Measurements from ENCODE around the gene TGM3.

DNA sequence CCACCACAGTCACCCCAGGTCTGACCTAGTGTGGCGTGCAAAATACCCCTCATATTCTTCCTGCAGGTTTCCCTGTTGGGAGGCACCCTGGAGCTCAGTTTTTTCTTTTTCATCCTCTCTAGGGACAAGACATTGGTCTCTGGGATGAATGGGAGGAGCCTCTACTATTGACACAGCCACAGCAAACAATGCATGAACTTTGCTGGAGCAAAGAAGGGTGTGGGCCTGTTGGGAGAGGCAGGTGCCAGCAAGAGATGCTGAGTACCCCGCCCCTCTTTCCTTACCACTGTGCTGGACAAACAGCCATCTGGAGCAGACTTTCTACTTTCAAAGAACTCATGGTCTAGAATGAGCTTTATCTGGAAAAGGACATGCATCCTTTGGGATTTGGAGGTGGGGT is 10.1 kb downstream of the TGM3 start:
- no peak for TF ChIP-seq ZNF341 (tag by site-specific recombination; IDR thresholded peaks at IDR 0.05; ENCODE audit: low read depth)
- TF ChIP-seq, protein P1, sequence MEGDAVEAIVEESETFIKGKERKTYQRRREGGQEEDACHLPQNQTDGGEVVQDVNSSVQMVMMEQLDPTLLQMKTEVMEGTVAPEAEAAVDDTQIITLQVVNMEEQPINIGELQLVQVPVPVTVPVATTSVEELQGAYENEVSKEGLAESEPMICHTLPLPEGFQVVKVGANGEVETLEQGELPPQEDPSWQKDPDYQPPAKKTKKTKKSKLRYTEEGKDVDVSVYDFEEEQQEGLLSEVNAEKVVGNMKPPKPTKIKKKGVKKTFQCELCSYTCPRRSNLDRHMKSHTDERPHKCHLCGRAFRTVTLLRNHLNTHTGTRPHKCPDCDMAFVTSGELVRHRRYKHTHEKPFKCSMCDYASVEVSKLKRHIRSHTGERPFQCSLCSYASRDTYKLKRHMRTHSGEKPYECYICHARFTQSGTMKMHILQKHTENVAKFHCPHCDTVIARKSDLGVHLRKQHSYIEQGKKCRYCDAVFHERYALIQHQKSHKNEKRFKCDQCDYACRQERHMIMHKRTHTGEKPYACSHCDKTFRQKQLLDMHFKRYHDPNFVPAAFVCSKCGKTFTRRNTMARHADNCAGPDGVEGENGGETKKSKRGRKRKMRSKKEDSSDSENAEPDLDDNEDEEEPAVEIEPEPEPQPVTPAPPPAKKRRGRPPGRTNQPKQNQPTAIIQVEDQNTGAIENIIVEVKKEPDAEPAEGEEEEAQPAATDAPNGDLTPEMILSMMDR (tag by site-specific recombination; IDR thresholded peaks at IDR 0.05) = no peak
- no peak for TF ChIP-seq ZNF274 (IDR thresholded peaks at IDR 0.05; ENCODE audit: low read length)
- TF ChIP-seq ZNF274 (tag by site-specific recombination; IDR thresholded peaks at IDR 0.05; ENCODE audit: borderline replicate concordance) = no peak
- no peak for TF ChIP-seq RBAK (tag by site-specific recombination; IDR thresholded peaks at IDR 0.05)
- no peak for TF ChIP-seq MEIS1 (CRISPR knock-in tag; IDR thresholded peaks at IDR 0.05; ENCODE audit: borderline replicate concordance)
- TF ChIP-seq, protein P2, sequence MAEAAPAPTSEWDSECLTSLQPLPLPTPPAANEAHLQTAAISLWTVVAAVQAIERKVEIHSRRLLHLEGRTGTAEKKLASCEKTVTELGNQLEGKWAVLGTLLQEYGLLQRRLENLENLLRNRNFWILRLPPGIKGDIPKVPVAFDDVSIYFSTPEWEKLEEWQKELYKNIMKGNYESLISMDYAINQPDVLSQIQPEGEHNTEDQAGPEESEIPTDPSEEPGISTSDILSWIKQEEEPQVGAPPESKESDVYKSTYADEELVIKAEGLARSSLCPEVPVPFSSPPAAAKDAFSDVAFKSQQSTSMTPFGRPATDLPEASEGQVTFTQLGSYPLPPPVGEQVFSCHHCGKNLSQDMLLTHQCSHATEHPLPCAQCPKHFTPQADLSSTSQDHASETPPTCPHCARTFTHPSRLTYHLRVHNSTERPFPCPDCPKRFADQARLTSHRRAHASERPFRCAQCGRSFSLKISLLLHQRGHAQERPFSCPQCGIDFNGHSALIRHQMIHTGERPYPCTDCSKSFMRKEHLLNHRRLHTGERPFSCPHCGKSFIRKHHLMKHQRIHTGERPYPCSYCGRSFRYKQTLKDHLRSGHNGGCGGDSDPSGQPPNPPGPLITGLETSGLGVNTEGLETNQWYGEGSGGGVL (tag by site-specific recombination; IDR thresholded peaks at IDR 0.05) = no peak
- no peak for TF ChIP-seq ZNF140 (tag by site-specific recombination; IDR thresholded peaks at IDR 0.05)
- TF ChIP-seq ZNF426 (tag by site-specific recombination; IDR thresholded peaks at IDR 0.05) = no peak
- TF ChIP-seq, protein P3, sequence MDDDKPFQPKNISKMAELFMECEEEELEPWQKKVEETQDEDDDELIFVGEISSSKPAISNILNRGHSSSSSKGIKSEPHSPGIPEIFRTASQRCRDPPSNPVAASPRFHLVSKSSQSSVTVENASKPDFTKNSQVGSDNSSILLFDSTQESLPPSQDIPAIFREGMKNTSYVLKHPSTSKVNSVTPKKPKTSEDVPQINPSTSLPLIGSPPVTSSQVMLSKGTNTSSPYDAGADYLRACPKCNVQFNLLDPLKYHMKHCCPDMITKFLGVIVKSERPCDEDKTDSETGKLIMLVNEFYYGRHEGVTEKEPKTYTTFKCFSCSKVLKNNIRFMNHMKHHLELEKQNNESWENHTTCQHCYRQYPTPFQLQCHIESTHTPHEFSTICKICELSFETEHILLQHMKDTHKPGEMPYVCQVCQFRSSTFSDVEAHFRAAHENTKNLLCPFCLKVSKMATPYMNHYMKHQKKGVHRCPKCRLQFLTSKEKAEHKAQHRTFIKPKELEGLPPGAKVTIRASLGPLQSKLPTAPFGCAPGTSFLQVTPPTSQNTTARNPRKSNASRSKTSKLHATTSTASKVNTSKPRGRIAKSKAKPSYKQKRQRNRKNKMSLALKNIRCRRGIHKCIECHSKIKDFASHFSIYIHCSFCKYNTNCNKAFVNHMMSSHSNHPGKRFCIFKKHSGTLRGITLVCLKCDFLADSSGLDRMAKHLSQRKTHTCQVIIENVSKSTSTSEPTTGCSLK (tag by site-specific recombination; IDR thresholded peaks at IDR 0.05) = no peak
- TF ChIP-seq ZNF777 (tag by site-specific recombination; IDR thresholded peaks at IDR 0.05; ENCODE audit: borderline replicate concordance) = no peak
- no peak for TF ChIP-seq TCF7L2 (IDR thresholded peaks at IDR 0.05; ENCODE audit: borderline replicate concordance, low read depth, low read length)

All from HEK293 (cell line).